GM12874 (cell line): ENCODE data around the gene NPEPL1.

Source experiments
- TF ChIP-seq, protein P1 (sequence below): IDR thresholded peaks from 2 replicates; pipeline ENCODE4 v1.5.1; 2011; ENCODE audit warnings: low read depth, mild to moderate bottlenecking, control low read depth, low read length, moderate library complexity; ENCODE audit not compliant: insufficient read depth

The NPEPL1 gene

DNA sequence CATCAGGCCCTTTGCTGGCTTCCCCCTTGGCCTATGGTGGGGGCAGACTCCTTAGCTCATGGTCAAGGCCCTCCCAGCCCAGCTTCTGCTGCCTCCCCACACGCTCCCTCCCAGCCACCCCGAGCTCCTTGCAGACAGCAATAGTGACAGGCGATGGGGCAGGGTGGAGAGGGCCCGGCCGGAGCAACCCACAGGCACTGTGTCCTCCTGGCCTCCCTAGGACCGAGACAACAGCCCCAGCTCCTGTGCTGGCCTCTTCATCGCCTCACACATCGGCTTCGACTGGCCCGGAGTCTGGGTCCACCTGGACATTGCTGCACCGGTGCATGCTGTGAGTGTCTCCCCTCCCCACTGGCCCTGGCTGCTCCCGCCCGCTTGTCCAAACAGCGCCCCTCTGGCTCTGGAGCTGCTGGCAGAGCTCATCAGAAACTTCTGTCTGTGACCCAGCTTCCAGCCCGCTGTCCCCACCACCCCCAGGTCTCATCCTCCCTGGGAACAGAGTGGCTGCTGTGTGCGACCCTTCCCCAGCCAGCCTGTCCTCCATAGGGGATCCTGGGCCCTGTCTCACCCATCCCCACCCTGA is 21.8 kb downstream of the NPEPL1 start:
- TF ChIP-seq, protein P1, sequence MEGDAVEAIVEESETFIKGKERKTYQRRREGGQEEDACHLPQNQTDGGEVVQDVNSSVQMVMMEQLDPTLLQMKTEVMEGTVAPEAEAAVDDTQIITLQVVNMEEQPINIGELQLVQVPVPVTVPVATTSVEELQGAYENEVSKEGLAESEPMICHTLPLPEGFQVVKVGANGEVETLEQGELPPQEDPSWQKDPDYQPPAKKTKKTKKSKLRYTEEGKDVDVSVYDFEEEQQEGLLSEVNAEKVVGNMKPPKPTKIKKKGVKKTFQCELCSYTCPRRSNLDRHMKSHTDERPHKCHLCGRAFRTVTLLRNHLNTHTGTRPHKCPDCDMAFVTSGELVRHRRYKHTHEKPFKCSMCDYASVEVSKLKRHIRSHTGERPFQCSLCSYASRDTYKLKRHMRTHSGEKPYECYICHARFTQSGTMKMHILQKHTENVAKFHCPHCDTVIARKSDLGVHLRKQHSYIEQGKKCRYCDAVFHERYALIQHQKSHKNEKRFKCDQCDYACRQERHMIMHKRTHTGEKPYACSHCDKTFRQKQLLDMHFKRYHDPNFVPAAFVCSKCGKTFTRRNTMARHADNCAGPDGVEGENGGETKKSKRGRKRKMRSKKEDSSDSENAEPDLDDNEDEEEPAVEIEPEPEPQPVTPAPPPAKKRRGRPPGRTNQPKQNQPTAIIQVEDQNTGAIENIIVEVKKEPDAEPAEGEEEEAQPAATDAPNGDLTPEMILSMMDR: no peak

DNA sequence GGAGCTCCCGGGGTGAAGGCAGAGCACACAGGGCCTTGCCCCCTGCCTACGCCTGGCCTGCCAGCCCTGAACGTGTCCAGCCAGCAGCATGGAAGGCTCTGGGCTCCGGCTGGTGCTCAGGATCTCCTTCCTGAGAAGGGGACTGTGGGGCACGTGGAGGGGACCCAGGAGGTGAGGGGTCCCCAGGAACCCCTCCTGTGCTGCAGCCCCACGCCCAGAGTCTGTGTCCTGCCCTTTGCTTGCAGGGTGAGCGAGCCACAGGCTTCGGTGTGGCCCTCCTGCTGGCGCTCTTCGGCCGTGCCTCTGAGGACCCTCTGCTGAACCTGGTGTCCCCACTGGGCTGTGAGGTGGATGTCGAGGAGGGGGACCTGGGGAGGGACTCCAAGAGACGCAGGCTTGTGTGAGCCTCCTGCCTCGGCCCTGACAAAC is 22.3 kb downstream of the NPEPL1 start:
- TF ChIP-seq, protein P1: no peak

DNA sequence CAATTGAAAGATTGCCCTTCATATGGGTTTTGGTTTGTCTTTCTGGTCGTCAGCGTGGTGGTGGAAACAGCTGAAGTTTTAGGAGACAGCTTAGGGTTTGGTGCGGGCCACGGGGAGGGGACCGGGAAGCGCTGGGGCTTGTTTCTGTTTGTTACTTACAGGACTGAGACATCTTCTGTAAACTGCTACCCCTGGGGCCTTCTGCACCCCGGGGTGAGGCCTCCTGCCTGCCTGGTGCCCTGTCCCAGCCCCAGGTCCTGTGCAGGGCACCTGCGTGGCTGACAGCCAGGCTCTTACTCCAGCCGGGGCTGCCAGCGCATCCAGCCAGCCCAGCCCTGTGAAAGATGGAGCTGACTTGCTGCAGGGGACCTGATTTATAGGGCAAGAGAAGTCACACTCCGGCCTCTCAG is 22.8 kb downstream of the NPEPL1 start:
- TF ChIP-seq, protein P1: no peak

DNA sequence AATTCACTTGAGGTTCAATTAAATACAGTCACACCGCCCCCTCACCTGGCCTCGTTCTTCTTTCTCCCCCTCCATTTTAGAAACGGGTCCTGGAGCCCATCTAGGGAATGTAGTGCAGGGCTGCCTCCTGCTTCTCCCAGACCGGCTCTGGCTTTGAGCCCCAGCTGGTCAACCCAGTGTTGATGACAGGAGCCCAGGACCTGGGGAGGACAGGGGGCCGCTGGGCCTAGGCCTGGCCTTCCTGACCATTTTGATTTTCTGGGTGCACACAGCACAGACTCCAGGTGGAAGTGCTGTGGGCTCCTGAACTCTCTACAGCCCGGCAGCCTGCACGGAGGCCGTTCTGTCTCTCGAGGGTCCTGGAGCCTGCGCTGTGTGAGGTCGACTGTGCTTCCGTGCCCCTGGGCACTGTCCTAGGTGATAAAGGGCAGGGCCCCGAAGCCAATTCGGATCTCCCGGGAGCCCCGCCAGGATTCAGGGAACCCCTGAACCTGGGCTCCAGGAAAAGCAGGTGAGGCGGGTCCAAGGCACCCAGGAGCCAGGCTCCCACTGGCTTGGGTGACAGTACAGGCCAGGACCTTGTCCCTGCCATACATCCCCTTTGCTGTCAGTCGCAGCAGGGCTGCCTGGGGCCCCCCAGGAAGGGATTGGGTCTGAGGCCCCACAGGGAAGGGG is 23.3 kb downstream of the NPEPL1 start:
- TF ChIP-seq, protein P1: no peak

DNA sequence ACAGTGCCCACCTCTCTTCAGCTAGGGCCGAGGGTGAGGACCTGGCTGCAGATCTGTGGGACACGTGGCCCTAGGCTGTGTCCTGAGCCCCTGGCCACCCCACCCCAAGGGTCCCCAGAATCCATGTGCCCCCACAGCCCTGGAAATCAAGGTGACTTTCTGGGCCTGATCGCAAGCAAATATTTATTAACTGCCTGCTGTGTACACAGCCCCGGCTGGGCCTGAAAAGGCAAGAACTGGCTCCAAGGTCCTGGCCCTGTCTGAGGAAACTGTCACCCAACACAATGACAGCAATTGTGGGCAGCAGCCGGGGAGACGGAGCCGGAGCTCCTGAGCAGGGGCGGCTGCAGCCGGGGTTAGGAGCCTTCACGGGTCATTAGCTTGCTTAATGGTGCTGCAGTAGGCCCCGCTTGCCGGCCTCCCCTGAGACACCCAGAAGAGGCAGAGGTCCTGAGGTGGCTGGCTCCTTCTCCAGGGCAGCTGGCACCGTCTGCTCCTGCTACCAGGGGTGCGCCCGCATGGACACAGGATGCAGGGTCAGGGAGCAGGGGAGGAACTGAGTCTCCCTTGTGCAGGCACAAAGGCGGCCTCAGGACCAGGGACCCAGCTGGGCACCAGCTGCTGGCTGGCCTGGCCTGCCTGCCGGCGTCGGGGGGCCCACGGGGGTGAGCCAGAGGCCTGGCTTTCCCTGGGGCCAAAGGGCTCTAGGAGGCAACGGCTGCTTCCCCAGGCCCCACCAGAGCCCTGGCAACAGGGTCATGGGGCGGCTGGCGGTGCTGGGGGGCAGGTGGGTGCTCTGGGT is 24.1 kb downstream of the NPEPL1 start:
- TF ChIP-seq, protein P1: no peak

DNA sequence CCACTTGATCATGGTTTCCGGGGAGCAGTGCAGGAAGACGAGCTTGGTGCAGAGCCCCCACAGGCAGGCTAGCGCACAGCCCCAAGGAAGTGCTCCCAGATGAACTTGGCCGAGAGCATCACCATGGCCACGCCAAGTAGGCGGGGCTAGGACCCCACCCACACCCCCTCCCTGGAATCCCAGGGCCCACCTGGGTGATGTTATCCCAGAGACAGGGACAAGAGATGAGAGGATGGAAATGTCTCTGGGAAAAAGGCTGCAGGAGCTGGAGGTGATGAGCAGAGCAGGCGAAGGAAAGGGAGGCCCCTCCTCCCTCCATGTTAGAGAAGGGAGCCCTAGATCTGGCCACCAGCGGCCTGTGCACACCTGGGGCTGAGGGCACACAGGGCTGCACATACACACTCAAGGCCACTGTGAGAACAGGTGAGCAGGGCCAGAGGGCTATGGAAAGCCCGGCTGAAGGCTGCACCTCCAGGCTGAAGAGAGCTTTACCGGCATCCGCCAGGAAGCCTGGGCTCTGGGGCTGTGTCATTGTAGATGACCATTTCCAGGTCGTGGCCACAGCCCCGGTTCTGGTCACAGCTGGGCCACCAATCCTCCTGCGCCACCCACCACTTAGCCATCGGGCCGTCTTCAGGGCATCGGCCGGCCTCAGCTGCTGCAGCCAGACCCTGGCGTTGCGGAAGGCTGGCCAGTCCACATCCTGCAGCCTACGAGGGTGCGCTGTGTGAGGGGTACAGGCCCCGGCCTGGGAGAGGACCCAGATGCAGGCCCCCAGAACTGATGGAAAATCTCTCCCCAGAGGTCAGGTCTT is 24.9 kb downstream of the NPEPL1 start:
- TF ChIP-seq, protein P1: no peak
